Left ventricle myocardium inferior (tissue), 1 donor: ENCODE data around the gene ICAM2. TPM values are rescaled to one million over a fixed set of nuclear protein-coding genes. Genes with fewer than 3 reads are reported as not detected.

ENCODE experiments used
- DNase-seq: peaks from one replicate; pipeline ENCODE4 v3.0.0-alpha.2; 2020
- H3K27ac ChIP-seq: fragments of 200-600 bp; replicated peaks from 2 replicates; pipeline ENCODE4 v1.8.0; 2021
- H3K27me3 ChIP-seq: fragments of 200-600 bp; 2 replicates; pipeline ENCODE4 v1.8.0; 2021; ENCODE audit warnings: low read depth
- H3K36me3 ChIP-seq: fragments of 200-600 bp; 2 replicates; pipeline ENCODE4 v1.8.0; 2021
- H3K4me1 ChIP-seq: fragments of 200-600 bp; 2 replicates; pipeline ENCODE4 v1.8.0; 2021
- H3K4me3 ChIP-seq: fragments of 200-600 bp; 2 replicates; pipeline ENCODE4 v1.8.0; 2021; ENCODE audit warnings: mild to moderate bottlenecking, moderate library complexity
- H3K9me3 ChIP-seq: fragments of 200-600 bp; replicated peaks from 2 replicates; pipeline ENCODE4 v1.8.0; 2021
- CTCF ChIP-seq: fragments of 200-600 bp; IDR thresholded peaks from 2 replicates; pipeline ENCODE4 v1.8.0; 2021; ENCODE audit warnings: antibody characterized with exemption, mild to moderate bottlenecking, borderline replicate concordance
- intact Hi-C: fragments of 100-400 bp; cut with micrococcal nuclease; formaldehyde crosslinking; loops from one replicate; pipeline ENCODE4 v1.11.0; 2022
- total RNA-seq: library from RNA; stranded (reverse); fragmentation: NEBNext Ultra II Directional; extraction: Animal tissue kit (Norgen Biotek cat#: 25700); gene quantifications from one replicate; pipeline ENCODE4 v1.2.1, GENCODE V29; 2021
- donor health status: DM: no; HTN: yes; CAD: no; lungs with severe emphysema.

Gene ICAM2
- total RNA-seq, 1 donor from 2014 or later = 28.2 TPM

GRCh38 chr17:63978272-63979200, 41.9 kb downstream of the ICAM2 start:
- H3K9me3 ChIP-seq = peaks cover 12% of the 10 kb centered on the region
- H3K27me3 ChIP-seq = no peaks in the 10 kb centered on the region
- DNase-seq = no peak
- H3K36me3 ChIP-seq = no peaks in the 10 kb centered on the region
- no peak overlapping the region for H3K27ac ChIP-seq
- H3K4me1 ChIP-seq = peaks cover 75% of the 10 kb centered on the region
- TF ChIP-seq CTCF = no peak
- intact Hi-C loops = no loop called here
- no peak overlapping the region for H3K4me3 ChIP-seq

- Histone ChIP-seq H3K36me3 (no peaks in the 10 kb centered on the region), H3K27me3 (no peaks in the 10 kb centered on the region), H3K27ac (no peak overlapping the region), H3K4me1 (peaks cover 66% of the 10 kb centered on the region), H3K9me3 (peaks cover 2% of the 10 kb centered on the region), H3K4me3 (no peak overlapping the region)
- no peak for DNase-seq
- TF ChIP-seq CTCF = no peak
- intact Hi-C loops = no loop called here
Measured at GRCh38 chr17:63976702-63977101, 43.7 kb downstream of the ICAM2 start.

- no peak for DNase-seq
- no peak overlapping the region for H3K4me3 ChIP-seq
- intact Hi-C loops = no loop called here
Measured at GRCh38 chr17:63975541-63976092, 44.8 kb downstream of the ICAM2 start.

GRCh38 chr17:63974594-63975192, 45.7 kb downstream of the ICAM2 start:
- intact Hi-C loops = no loop called here
- no peaks in the 10 kb centered on the region for H3K9me3 ChIP-seq
- H3K4me1 ChIP-seq = peaks cover 49% of the 10 kb centered on the region
- H3K27me3 ChIP-seq = no peaks in the 10 kb centered on the region
- H3K27ac ChIP-seq = no peak overlapping the region
- no peak for TF ChIP-seq CTCF
- H3K4me3 ChIP-seq = no peak overlapping the region
- no peak for DNase-seq
- H3K36me3 ChIP-seq = no peaks in the 10 kb centered on the region

More at GRCh38 chr17:63975541-63976092, 44.8 kb downstream of the ICAM2 start:
- no peaks in the 10 kb centered on the region for H3K36me3 ChIP-seq
- H3K9me3 ChIP-seq = no peaks in the 10 kb centered on the region
- H3K4me1 ChIP-seq = peaks cover 55% of the 10 kb centered on the region
- H3K27me3 ChIP-seq = no peaks in the 10 kb centered on the region
- H3K27ac ChIP-seq = no peak overlapping the region
- no peak for TF ChIP-seq CTCF

- TF ChIP-seq CTCF = no peak
- Histone ChIP-seq H3K4me1 (peaks cover 47% of the 10 kb centered on the region), H3K27ac (no peak overlapping the region), H3K27me3 (no peaks in the 10 kb centered on the region), H3K9me3 (no peaks in the 10 kb centered on the region), H3K36me3 (no peaks in the 10 kb centered on the region), H3K4me3 (no peak overlapping the region)
- DNase-seq = no peak
- intact Hi-C loops = no loop called here
Measured at GRCh38 chr17:63973930-63974593, 46.4 kb downstream of the ICAM2 start.
